PC-3 (cell line): ENCODE data around the gene ABTB2. TPM values are rescaled to one million over a fixed set of nuclear protein-coding genes. Genes with fewer than 3 reads are reported as not detected.

ENCODE experiments used
- ATAC-seq: fragments of 200-7000 bp; cut with Tn5 transposase; 2 replicates; pipeline ENCODE4 v1.9.1; 2020; ENCODE audit warnings: mild to moderate bottlenecking, moderate library complexity
- BruUV-seq: library from RNA; stranded (reverse); fragments of 400-500 nt; replicated peaks from 2 replicates; lab custom pipeline; 2021; lab: Mats Ljungman, UMichigan
- CTCF ChIA-PET: fragments of 300-600 bp; sonication (Branson Sonifier 250); formaldehyde crosslinking; loops from one replicate; lab custom pipeline; 2022; ENCODE audit warnings: antibody characterized with exemption; lab: Charles Lee
- POLR2A ChIA-PET: fragments of 300-600 bp; sonication (Branson Sonifier 250); formaldehyde crosslinking; loops from one replicate; lab custom pipeline; 2022; ENCODE audit warnings: antibody characterized with exemption; ENCODE audit not compliant: unreplicated experiment; lab: Charles Lee
- DNase-seq: peaks from one replicate; pipeline ENCODE4 v3.0.0-alpha.2; 2015
- H2AFZ ChIP-seq: fragments of 300-600 bp; sonication (generic); 2 replicates; pipeline ENCODE4 v1.6.0; 2016; ENCODE audit warnings: antibody characterized with exemption, low read length
- H3F3A ChIP-seq: fragments of 300-600 bp; sonication (generic); one replicate; pipeline ENCODE4 v1.6.0; 2017; ENCODE audit warnings: antibody characterized with exemption, low read length, control low read depth, mild to moderate bottlenecking; ENCODE audit not compliant: unreplicated experiment
- H3K27ac ChIP-seq: fragments of 300-600 bp; sonication (generic); 2 replicates; pipeline ENCODE4 v1.5.1; 2016; ENCODE audit warnings: mild to moderate bottlenecking, low read length
- H3K27me3 ChIP-seq: fragments of 300-600 bp; sonication (generic); 2 replicates; pipeline ENCODE4 v1.6.1; 2016; ENCODE audit warnings: low read length, mixed read lengths
- H3K36me3 ChIP-seq: fragments of 300-600 bp; sonication (generic); 2 replicates; pipeline ENCODE4 v1.6.1; 2016; ENCODE audit warnings: low read depth, mixed run types, low read length, mixed read lengths
- H3K4me1 ChIP-seq: fragments of 300-600 bp; sonication (generic); 2 replicates; pipeline ENCODE4 v1.5.1; 2016; ENCODE audit warnings: low read length; ENCODE audit not compliant: insufficient read depth
- H3K4me2 ChIP-seq: fragments of 300-600 bp; sonication (generic); 2 replicates; pipeline ENCODE4 v1.6.0; 2016; ENCODE audit warnings: low read length
- H3K4me3 ChIP-seq: fragments of 300-600 bp; sonication (generic); 2 replicates; pipeline ENCODE4 v1.5.1; 2016; ENCODE audit warnings: mild to moderate bottlenecking, low read length, mixed read lengths
- H3K79me2 ChIP-seq: fragments of 300-600 bp; sonication (generic); 2 replicates; pipeline ENCODE4 v1.6.1; 2017; ENCODE audit warnings: low read length, mixed read lengths
- H3K9ac ChIP-seq: fragments of 300-600 bp; sonication (generic); 2 replicates; pipeline ENCODE4 v1.6.0; 2016; ENCODE audit warnings: mild to moderate bottlenecking, low read length
- H3K9me2 ChIP-seq: fragments of 300-600 bp; sonication (generic); replicated peaks from 2 replicates; pipeline ENCODE4 v1.6.1; 2016; ENCODE audit warnings: mixed run types, low read length, mixed read lengths
- H3K9me3 ChIP-seq: fragments of 300-600 bp; sonication (generic); 2 replicates; pipeline ENCODE4 v1.6.1; 2016; ENCODE audit warnings: low read length, mixed read lengths
- H4K20me1 ChIP-seq: fragments of 300-600 bp; sonication (generic); 2 replicates; pipeline ENCODE4 v1.6.1; 2016; ENCODE audit warnings: low read length, mixed read lengths
- EZH2 ChIP-seq: fragments of 300-600 bp; sonication (generic); IDR thresholded peaks from one replicate; pipeline ENCODE4 v1.6.1; 2017; ENCODE audit warnings: antibody characterized with exemption, mild to moderate bottlenecking, low read length; ENCODE audit not compliant: unreplicated experiment
- EZH2phosphoT487 ChIP-seq: fragments of 300-600 bp; sonication (generic); IDR thresholded peaks from 2 replicates; pipeline ENCODE4 v1.6.1; 2018; ENCODE audit warnings: mild to moderate bottlenecking, antibody characterized with exemption, low read length, borderline replicate concordance
- intact Hi-C: fragments of 100-400 bp; cut with micrococcal nuclease; formaldehyde crosslinking; loops from 2 replicates; pipeline ENCODE4 v1.9.0; 2023
- total RNA-seq: library from RNA; depleted of rRNA; stranded (reverse); fragments of >200 nt; gene quantifications from 2 replicates; pipeline ENCODE4 v1.2.3, GENCODE V29; 2014
- TF ChIP-seq, protein P1 (sequence below): fragments of 300-600 bp; sonication (generic); conservative IDR thresholded peaks from 2 replicates; pipeline ENCODE4 v1.5.1; 2017; ENCODE audit warnings: antibody characterized with exemption, low read depth, mild to moderate bottlenecking, low read length

The ABTB2 gene
- total RNA-seq, 1 experiment from 2014 or later, result 5.2 TPM

DNA sequence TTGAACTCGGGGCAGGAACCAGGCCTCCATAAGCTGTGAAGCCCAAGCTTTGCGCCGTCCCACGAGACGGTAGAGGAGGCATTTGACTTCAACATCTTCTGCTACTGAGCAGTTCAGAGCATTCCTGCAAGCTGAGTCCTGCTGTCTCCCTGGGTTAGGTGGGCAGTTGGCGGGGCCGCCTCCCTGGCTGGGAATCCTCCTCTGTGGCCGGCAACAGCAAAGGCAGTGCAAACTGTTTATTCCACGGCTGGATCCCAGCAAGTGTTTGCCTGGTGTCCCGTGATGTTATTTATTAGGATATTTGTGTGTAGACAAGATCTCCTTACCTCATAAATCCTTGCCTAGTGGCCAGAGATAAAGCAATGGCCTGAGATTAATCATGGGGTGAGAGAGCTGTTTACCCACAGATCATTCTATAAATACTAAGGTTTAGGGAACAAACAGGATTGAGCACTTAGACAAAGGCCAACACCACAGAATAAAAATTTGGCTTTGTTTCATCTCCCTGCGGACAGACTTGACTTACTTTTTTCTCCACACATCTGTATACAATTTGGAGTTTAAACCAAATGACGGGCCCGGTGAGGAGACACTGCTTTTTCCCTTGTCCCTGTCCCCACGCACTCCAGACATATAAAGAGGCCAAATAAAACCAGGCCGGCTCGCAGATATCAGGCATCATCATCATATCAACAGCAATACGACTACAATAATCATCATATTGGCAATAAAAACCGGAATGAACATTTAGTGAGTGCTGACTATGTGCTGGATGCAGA, 189.0 kb downstream of the ABTB2 start:
- H3K9me2 ChIP-seq, result no peaks in the 10 kb centered on the region
- CTCF ChIA-PET, result no interaction called here
- H3K4me1 ChIP-seq, result peaks cover 26% of the 10 kb centered on the region
- H3K79me2 ChIP-seq, result no peaks in the 10 kb centered on the region
- no peaks in the 10 kb centered on the region for H3F3A ChIP-seq
- no peak overlapping the region for H3K4me3 ChIP-seq
- intact Hi-C loops, result no loop called here
- peak overlapping the region; percentile 9; the same call in 1 of the 2 replicates for H3K27ac ChIP-seq
- H3K36me3 ChIP-seq, result no peaks in the 10 kb centered on the region
- no peak overlapping the region for H2AFZ ChIP-seq
- TF ChIP-seq EZH2 (no peak), EZH2phosphoT487 (no peak)
- TF ChIP-seq, protein P1, sequence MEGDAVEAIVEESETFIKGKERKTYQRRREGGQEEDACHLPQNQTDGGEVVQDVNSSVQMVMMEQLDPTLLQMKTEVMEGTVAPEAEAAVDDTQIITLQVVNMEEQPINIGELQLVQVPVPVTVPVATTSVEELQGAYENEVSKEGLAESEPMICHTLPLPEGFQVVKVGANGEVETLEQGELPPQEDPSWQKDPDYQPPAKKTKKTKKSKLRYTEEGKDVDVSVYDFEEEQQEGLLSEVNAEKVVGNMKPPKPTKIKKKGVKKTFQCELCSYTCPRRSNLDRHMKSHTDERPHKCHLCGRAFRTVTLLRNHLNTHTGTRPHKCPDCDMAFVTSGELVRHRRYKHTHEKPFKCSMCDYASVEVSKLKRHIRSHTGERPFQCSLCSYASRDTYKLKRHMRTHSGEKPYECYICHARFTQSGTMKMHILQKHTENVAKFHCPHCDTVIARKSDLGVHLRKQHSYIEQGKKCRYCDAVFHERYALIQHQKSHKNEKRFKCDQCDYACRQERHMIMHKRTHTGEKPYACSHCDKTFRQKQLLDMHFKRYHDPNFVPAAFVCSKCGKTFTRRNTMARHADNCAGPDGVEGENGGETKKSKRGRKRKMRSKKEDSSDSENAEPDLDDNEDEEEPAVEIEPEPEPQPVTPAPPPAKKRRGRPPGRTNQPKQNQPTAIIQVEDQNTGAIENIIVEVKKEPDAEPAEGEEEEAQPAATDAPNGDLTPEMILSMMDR, result no peak
- no peaks in the 10 kb centered on the region for H3K27me3 ChIP-seq
- ATAC-seq, result peak; percentile 60
- no peak overlapping the region for H3K9ac ChIP-seq
- no peaks in the 10 kb centered on the region for H4K20me1 ChIP-seq
- H3K9me3 ChIP-seq, result no peaks in the 10 kb centered on the region
- H3K4me2 ChIP-seq, result no peak overlapping the region
- BruUV-seq, result no TSS peak
- POLR2A ChIA-PET, result no interaction called here
- peak; percentile 40 for DNase-seq

DNA sequence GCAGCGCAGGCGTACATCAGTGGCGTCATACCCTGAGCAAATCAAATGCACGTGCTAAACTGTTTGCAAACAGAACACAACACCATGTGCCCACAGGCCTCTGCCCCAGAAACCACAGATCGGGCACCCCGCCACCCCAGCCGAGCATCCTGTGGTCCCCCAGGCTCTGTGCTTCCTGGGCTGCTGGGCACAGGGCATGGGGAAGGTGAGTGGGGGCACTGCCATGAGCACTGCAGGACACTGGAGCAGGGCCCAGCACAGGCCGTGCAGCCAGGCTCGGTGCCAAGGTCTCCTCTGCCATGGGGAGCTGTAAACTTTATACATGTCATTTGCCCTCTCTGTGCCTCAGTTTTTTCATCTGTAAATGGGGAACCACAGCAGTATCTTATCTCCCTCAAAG, 189.8 kb downstream of the ABTB2 start:
- TF ChIP-seq EZH2phosphoT487 (no peak), EZH2 (no peak)
- TF ChIP-seq, protein P1, result no peak
- BruUV-seq, result no TSS peak
- intact Hi-C loops, result no loop called here
- Histone ChIP-seq H3K27ac (no peak overlapping the region), H4K20me1 (no peaks in the 10 kb centered on the region), H3K9ac (no peak overlapping the region), H3K4me3 (no peak overlapping the region), H3K79me2 (no peaks in the 10 kb centered on the region), H3K9me3 (no peaks in the 10 kb centered on the region), H2AFZ (no peak overlapping the region), H3K4me1 (peaks cover 25% of the 10 kb centered on the region), H3K27me3 (no peaks in the 10 kb centered on the region), H3F3A (no peaks in the 10 kb centered on the region), H3K4me2 (no peak overlapping the region), H3K9me2 (no peaks in the 10 kb centered on the region), H3K36me3 (no peaks in the 10 kb centered on the region)
- POLR2A ChIA-PET, result no interaction called here
- no peak for ATAC-seq
- no peak for DNase-seq
- CTCF ChIA-PET, result no interaction called here
